Heart right ventricle (tissue), 16 donors: Measurements from ENCODE around the gene TULP4. TPM values are rescaled to one million over a fixed set of nuclear protein-coding genes. Genes with fewer than 3 reads are reported as not detected.
A peak's percentile ranks its signal among the peaks of the same experiment; 100 is the strongest.

Source experiments
- ATAC-seq, 8 donors: fragments of 200-7000 bp; cut with Tn5 transposase; one replicate each; pipeline ENCODE4 v1.9.1; 2020; ENCODE audit warnings: mild to moderate bottlenecking in 8 of 8, moderate library complexity in 8 of 8, moderate number of reproducible peaks in 1 of 8
- DNase-seq, 2 donors: peaks; one replicate each; pipeline ENCODE4 v3.0.0-alpha.2; 2020
- H3K27ac ChIP-seq, 10 donors: fragments of 200-600 bp; sonication (generic) in 2 of 10; one replicate each; pipeline versions ENCODE4 v1.5.0 to v1.8.0; 2020 to 2022; ENCODE audit warnings: mild to moderate bottlenecking in 3 of 10
- H3K27me3 ChIP-seq, 7 donors: fragments of 200-600 bp; one replicate each; pipeline ENCODE4 v1.8.0; 2021 to 2022; ENCODE audit warnings: mild to moderate bottlenecking in 2 of 7
- H3K36me3 ChIP-seq, 9 donors: fragments of 200-600 bp; sonication (generic) in 1 of 9; one replicate each; pipeline versions ENCODE4 v1.5.0 to v1.8.0; 2020 to 2022; ENCODE audit warnings: mild to moderate bottlenecking in 2 of 9
- H3K4me1 ChIP-seq, 9 donors: fragments of 200-600 bp; sonication (generic) in 1 of 9; one replicate each; pipeline versions ENCODE4 v1.5.0 to v1.8.0; 2020 to 2022; ENCODE audit warnings: mild to moderate bottlenecking in 4 of 9
- H3K4me3 ChIP-seq, 10 donors: fragments of 200-600 bp; sonication (generic) in 2 of 10; one replicate each; pipeline versions ENCODE4 v1.5.0 to v1.8.0; 2020 to 2022; ENCODE audit warnings: mild to moderate bottlenecking in 7 of 10, moderate library complexity in 2 of 10
- H3K9me3 ChIP-seq, 11 donors: fragments of 200-600 bp in 10 of 11; sonication (generic) in 2 of 11; one replicate each; pipeline versions ENCODE4 v1.5.0 to v1.8.0; 2013 to 2022; ENCODE audit warnings: mild to moderate bottlenecking in 2 of 11, control low read depth in 1 of 11, moderate library complexity in 1 of 11
- CTCF ChIP-seq, 9 donors: fragments of 200-600 bp; sonication (generic) in 2 of 9; IDR thresholded peaks; one replicate each; pipeline versions ENCODE4 v1.5.0 to v1.8.0; 2021 to 2022; ENCODE audit warnings: antibody characterized with exemption in 9 of 9, mild to moderate bottlenecking in 5 of 9, moderate library complexity in 1 of 9
- WGBS, 2 donors: extraction: QIAGEN DNeasy Blood & Tissue Kit; methylation state at CpG; one replicate each; pipeline ENCODE4 v1.1.7; 2013; ENCODE audit warnings: inconsistent platforms in 1 of 2; 5-methylcytosine and 5-hydroxymethylcytosine counted together
- intact Hi-C, 10 donors: fragments of 100-400 bp; cut with DNase I; formaldehyde crosslinking; loops; one replicate each; pipeline versions ENCODE4 v1.11.1 to v1.14.2; 2022
- polyA plus RNA-seq, 2 donors: library from polyadenylated mRNA; stranded (reverse); fragments of 200-250 nt; gene quantifications; one replicate each; pipeline ENCODE4 v1.2.3, GENCODE V29; 2013
- total RNA-seq, 10 donors: library from RNA; stranded (reverse); fragmentation: NEBNext Ultra II Directional in 3 of 10; extraction: Animal tissue kit (Norgen Biotek cat#: 25700) in 3 of 10; gene quantifications; one replicate each; pipeline versions ENCODE4 v1.2.1 to v1.2.4, GENCODE V29; 2021 to 2023
- donor health status: Arrhythmogenic right ventricular cardiomyopathy.
- donor health status: ischemic (EF 13 %, LVEDD 7.1; RV severe dilation, severe dysfunction).
- donor health status: healthy with polysubstance abuse.
- donor health status: DM: no; HTN: yes; CAD: no.
- donor health status: DM: no; HTN: no; CAD: no.
- donor health status: ischemic (EF 25% LVEDD 6.9; RV normal size, moderate dysfunction).
- donor health status: ischemic (EF 25% LVEDD 5.7; RV mildly dilated, moderate dysfunction).
- donor health status: healthy.
- donor health status: DM: yes; HTN: yes; CAD: no.
- donor health status: Ischemic cardiomyopathy.
- donor health status: ischemic (EF 35%, LVEDD 5.7; RV mildly dilated, moderate dysfunction).
- donor health status: nonischemic (EF 11% LVEDD 7.7; RV severe dilation, severe dysfunction).
- donor health status: DM: yes; HTN: yes; CAD: no.
- donor health status: PGD.
- donor health status: ischemic (EF 29% LVEDD 5.4; RV normal size, mild dysfunction).
- donor health status: nonischemic (EF 23%, LVEDD 6.1; RV moderate dilation, normal function).

The TULP4 gene
- total and polyA plus RNA-seq, 12 donors = 2.1 to 127 (median 99.2) TPM

DNA sequence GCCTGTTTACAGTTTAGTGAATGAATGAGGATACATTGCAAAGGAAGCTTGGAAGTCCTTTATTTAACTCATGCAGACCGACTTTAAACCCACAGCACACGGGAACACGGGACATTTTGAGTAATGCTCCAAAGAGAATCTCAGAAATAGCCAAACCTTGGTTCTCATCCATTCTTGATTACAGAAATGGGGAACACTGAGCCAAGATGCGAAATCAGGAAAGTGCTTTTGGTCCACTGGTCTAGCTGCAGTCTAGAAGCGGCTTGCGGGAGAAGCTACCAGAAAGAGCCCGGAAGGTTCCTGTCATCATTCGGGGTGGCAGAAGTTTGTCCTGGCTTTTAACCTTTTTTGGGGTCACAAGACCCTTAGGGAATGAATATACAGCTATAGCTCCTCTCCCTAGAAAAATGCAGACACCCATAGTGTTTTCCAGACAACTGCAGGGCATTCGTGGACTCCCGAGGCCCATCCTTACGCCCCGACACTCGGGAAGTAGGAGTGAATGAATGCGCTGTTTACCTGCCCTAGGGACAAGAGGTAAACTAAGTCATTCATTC lies 247.2 kb downstream of the TULP4 start:
- Histone ChIP-seq H3K27ac (peak overlapping the region; percentile 14 to 94 (median 90)), H3K4me1 (peaks cover 9 to 47% (median 18%) of the 10 kb centered on the region in 9 donors), H3K27me3 (no peaks in the 10 kb centered on the region), H3K36me3 (peaks cover 0 to 3% (median 0%) of the 10 kb centered on the region in 9 donors), H3K4me3 (peak overlapping the region; percentile 68 to 100 (median 91)), H3K9me3 (no peaks in the 10 kb centered on the region)
- 40 to 44% methylated on average over 14 of the region's 14 CpGs for WGBS, 2 donors
- intact Hi-C loops = no loop called here
- DNase-seq = no peak
- peak in 2 of 8 donors; percentile 2 to 8 for ATAC-seq
- TF ChIP-seq CTCF (IDR thresholded peaks at IDR 0.05) = no peak

GRCh38 chr6:158559895-158560835 lies 247.9 kb downstream of the TULP4 start, which contains the start of gene TMEM181:
Gene TMEM181 (plus strand): TSS chr6:158560091. CDS start chr6:158560225, 134 bp downstream.
- Histone ChIP-seq H3K9me3 (no peaks in the 10 kb centered on the region), H3K27me3 (no peaks in the 10 kb centered on the region), H3K4me1 (peaks cover 9 to 51% (median 18%) of the 10 kb centered on the region in 9 donors), H3K36me3 (peaks cover 0 to 3% (median 0%) of the 10 kb centered on the region in 9 donors), H3K27ac (peak within 1 kb of the TSS; percentile 14 to 94 (median 90)), H3K4me3 (peak within 1 kb of the TSS; percentile 68 to 100 (median 91))
- DNase-seq (peak; percentile 85 to 89), ATAC-seq (peak; percentile 93 to 97 (median 94))
- 0 to 1% methylated on average over 102 to 120 of the region's 120 CpGs for WGBS, 2 donors
- intact Hi-C loops = no loop called here
- peak in 1 of 9 donors; percentile 14 for TF ChIP-seq CTCF (IDR thresholded peaks at IDR 0.05)

- TF ChIP-seq CTCF (IDR thresholded peaks at IDR 0.05) = no peak
- H3K27ac ChIP-seq = peak overlapping the region in 7 of 10 donors; percentile 81 to 94 (median 92)
- DNase-seq (no peak), ATAC-seq (peak in 4 of 8 donors; percentile 18 to 48 (median 40))
- WGBS, 2 donors = 7 to 10% methylated on average over 19 of the region's 19 CpGs
- H3K36me3 ChIP-seq = peaks cover 0 to 3% (median 0%) of the 10 kb centered on the region in 9 donors
- H3K27me3 ChIP-seq = no peaks in the 10 kb centered on the region
- H3K4me1 ChIP-seq = peaks cover 9 to 48% (median 18%) of the 10 kb centered on the region in 9 donors
- intact Hi-C loops = no loop called here
- peak overlapping the region; percentile 68 to 100 (median 91) for H3K4me3 ChIP-seq
- no peaks in the 10 kb centered on the region for H3K9me3 ChIP-seq
Observed at GRCh38 chr6:158560836-158561320, 248.6 kb downstream of the TULP4 start.

Other genes starting within 250 kb of the TULP4 start
- gene SERAC1, start 144.2 kb upstream of the TULP4 start, total RNA-seq = 1 to 10 TPM; 4.0 to 6.0 (median 4.9) TPM
- 1 to 10 TPM; 2.0 to 3.0 TPM for gene SERAC1, start 144.2 kb upstream of the TULP4 start, polyA plus RNA-seq
- 10 to 100 TPM; 23.1 to 32.1 (median 27.2) TPM for gene GTF2H5, start 144.1 kb upstream of the TULP4 start, total RNA-seq
- 1 to 10 TPM; 2.5 to 6.4 TPM for gene GTF2H5, start 144.1 kb upstream of the TULP4 start, polyA plus RNA-seq
- 10 to 100 TPM in 4 of 10 donors, 1 to 10 TPM in 6; 7.3 to 13.4 (median 9.8) TPM for gene TMEM181, start 247.6 kb downstream of the TULP4 start, total RNA-seq
- gene TMEM181, start 247.6 kb downstream of the TULP4 start, polyA plus RNA-seq = 1 to 10 TPM; 5.9 to 8.9 TPM